Nephron (organoid): ENCODE measurements around the gene SAMMSON.
A peak's percentile ranks its signal among the peaks of the same experiment; 100 is the strongest.

ENCODE experiments used
- H3K27ac Mint-ChIP-seq, 3 experiments: 2 replicates each; pipeline ENCODE4 v1.8.0; 2020; ENCODE audit warnings: mixed read lengths in 3 of 3, mild to moderate bottlenecking in 2 of 3, moderate library complexity in 1 of 3
- H3K27me3 Mint-ChIP-seq: 2 replicates; pipeline ENCODE4 v1.8.0; 2021; ENCODE audit warnings: low read depth, mild to moderate bottlenecking, moderate library complexity, mixed read lengths
- H3K36me3 Mint-ChIP-seq: 2 replicates; pipeline ENCODE4 v1.8.0; 2020; ENCODE audit warnings: low read depth, mixed read lengths
- H3K4me1 Mint-ChIP-seq: 2 replicates; pipeline ENCODE4 v1.8.0; 2020; ENCODE audit warnings: mixed read lengths
- H3K4me3 Mint-ChIP-seq, 3 experiments: 2 replicates each; pipeline ENCODE4 v1.8.0; 2020; ENCODE audit warnings: mild to moderate bottlenecking in 3 of 3, mixed read lengths in 3 of 3, moderate library complexity in 2 of 3
- H3K9me3 Mint-ChIP-seq: 2 replicates; pipeline ENCODE4 v1.8.0; 2020; ENCODE audit warnings: mixed read lengths
- TF ChIP-seq, protein P1 (sequence below), 3 experiments: fragments of 200-600 bp; sonication (generic); IDR thresholded peaks; one replicate each; pipeline ENCODE4 v1.5.0; 2021; ENCODE audit warnings: antibody characterized with exemption in 3 of 3; ENCODE audit not compliant: unreplicated experiment in 3 of 3

SAMMSON gene

DNA sequence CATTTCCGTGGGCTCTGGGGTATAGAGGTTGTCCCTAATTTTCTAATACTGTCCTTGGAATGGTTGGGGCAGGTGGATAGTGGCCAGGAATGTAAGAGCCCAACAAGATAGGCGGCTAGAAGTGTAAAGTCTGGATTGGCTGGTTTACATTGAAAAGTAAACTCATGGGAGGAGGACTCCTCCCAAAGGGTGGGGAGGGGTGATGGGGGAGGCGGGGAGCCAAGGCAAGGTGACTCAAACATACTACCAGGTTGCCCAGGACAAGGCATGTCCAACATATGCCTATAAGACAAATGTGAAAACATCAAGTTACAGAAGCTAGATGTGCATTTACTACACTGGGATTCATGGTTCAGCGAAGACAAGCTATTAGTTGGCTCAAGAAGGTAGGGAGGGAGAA is 14.3 kb upstream of the SAMMSON start:
- peaks cover 2% of the 10 kb centered on the region for H3K9me3 Mint-ChIP-seq

DNA sequence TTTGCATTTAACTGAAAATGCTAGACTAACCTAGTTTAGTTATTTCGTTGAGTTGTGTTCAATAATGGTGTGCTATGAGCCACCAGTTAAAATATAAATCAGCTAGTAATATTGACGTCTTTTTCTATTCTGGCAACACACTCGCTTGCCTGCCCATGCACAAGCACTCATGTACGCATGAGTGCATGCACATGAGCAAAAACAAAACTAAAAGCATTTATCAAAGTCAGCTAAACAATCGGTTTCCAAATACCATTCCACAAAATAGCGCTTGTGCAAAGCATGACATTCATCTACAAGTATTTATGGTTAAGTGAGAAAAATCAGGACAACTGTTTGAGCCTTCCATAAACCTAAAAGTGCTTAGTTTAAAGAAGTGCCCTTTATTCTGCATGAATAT is 13.1 kb upstream of the SAMMSON start:
- peaks cover under 1% of the 10 kb centered on the region for H3K4me1 Mint-ChIP-seq
- TF ChIP-seq, protein P1, sequence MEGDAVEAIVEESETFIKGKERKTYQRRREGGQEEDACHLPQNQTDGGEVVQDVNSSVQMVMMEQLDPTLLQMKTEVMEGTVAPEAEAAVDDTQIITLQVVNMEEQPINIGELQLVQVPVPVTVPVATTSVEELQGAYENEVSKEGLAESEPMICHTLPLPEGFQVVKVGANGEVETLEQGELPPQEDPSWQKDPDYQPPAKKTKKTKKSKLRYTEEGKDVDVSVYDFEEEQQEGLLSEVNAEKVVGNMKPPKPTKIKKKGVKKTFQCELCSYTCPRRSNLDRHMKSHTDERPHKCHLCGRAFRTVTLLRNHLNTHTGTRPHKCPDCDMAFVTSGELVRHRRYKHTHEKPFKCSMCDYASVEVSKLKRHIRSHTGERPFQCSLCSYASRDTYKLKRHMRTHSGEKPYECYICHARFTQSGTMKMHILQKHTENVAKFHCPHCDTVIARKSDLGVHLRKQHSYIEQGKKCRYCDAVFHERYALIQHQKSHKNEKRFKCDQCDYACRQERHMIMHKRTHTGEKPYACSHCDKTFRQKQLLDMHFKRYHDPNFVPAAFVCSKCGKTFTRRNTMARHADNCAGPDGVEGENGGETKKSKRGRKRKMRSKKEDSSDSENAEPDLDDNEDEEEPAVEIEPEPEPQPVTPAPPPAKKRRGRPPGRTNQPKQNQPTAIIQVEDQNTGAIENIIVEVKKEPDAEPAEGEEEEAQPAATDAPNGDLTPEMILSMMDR (IDR thresholded peaks at IDR 0.05; ENCODE audit: unreplicated experiment in 3 of 3): no peak
- H3K9me3 Mint-ChIP-seq: no peaks in the 10 kb centered on the region
- H3K4me3 Mint-ChIP-seq: no peak overlapping the region
- no peaks in the 10 kb centered on the region for H3K36me3 Mint-ChIP-seq
- no peak overlapping the region for H3K27ac Mint-ChIP-seq
- peaks cover 3% of the 10 kb centered on the region for H3K27me3 Mint-ChIP-seq

More for the DNA sequence above, 14.3 kb upstream of the SAMMSON start:
- H3K4me1 Mint-ChIP-seq: no peaks in the 10 kb centered on the region
- no peak overlapping the region for H3K4me3 Mint-ChIP-seq
- no peaks in the 10 kb centered on the region for H3K36me3 Mint-ChIP-seq
- H3K27ac Mint-ChIP-seq: no peak overlapping the region
- H3K27me3 Mint-ChIP-seq: peaks cover 3% of the 10 kb centered on the region
- TF ChIP-seq, protein P1 (IDR thresholded peaks at IDR 0.05; ENCODE audit: unreplicated experiment in 3 of 3): no peak

DNA sequence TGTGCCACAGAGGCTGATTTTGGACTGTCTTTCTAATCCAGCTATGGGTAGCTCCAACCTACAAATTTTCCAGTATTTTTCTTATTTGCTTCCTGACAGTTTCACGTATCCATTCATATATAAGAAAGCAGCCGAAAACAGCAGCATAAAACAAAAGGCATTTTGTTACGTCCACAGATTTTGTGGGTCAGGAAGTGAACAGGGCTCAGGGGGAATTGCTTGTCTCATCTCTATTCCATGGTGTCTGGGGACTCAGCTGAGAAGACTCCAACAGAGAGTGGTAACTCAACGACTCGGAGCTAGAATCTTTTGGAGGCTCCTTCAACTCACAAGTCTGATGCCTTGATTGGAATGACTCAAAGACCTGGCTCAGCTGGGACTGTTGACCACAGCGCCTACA is 11.7 kb upstream of the SAMMSON start:
- peaks cover 4% of the 10 kb centered on the region for H3K4me1 Mint-ChIP-seq
- H3K27me3 Mint-ChIP-seq: peaks cover 3% of the 10 kb centered on the region
- TF ChIP-seq, protein P1 (IDR thresholded peaks at IDR 0.05; ENCODE audit: unreplicated experiment in 3 of 3): no peak
- H3K36me3 Mint-ChIP-seq: no peaks in the 10 kb centered on the region
- H3K9me3 Mint-ChIP-seq: no peaks in the 10 kb centered on the region
- H3K4me3 Mint-ChIP-seq: no peak overlapping the region
- H3K27ac Mint-ChIP-seq: no peak overlapping the region

DNA sequence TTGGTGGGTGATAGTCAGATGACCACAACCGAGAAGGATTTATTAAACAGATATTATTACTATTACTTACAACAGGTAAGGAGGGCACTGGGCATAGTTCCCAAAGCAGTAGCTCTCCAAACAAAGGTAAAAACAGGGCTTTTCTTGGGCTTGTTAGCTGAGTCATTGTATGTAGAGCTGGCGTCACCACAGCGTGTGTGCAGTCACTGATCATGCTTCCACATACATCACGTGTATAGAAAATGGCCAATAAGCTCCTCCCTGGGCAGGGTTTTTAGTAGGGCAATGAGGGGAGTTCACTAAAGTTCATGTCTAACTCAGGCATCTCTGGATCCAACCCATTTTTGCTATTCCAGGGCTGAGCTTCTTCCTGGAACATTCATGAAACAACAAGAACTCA is 5.8 kb upstream of the SAMMSON start:
- TF ChIP-seq, protein P1 (IDR thresholded peaks at IDR 0.05; ENCODE audit: unreplicated experiment in 3 of 3): no peak
- H3K36me3 Mint-ChIP-seq: no peaks in the 10 kb centered on the region
- H3K27ac Mint-ChIP-seq: no peak overlapping the region
- no peak overlapping the region for H3K4me3 Mint-ChIP-seq
- H3K4me1 Mint-ChIP-seq: peaks cover 29% of the 10 kb centered on the region
- H3K27me3 Mint-ChIP-seq: peaks cover 3% of the 10 kb centered on the region
- no peaks in the 10 kb centered on the region for H3K9me3 Mint-ChIP-seq

DNA sequence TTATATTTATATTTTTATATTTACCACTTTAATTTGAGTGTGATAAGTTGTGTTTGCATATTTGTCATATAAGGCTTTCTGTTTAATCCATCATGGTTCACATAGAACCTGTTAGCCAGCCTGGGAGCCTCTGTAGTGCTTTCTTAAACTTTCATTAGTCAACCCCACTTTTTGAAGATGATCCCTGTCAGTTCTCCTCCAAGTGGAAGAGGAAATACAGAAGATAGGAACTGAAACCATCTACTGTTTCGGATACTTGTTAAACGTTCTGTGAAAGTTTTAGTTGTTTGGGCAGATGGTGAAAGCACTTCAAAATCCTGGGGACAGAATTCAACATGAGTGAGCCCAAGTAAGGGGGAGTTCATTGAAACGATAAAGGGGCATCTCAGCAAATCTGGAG is 4.6 kb upstream of the SAMMSON start:
- no peaks in the 10 kb centered on the region for H3K36me3 Mint-ChIP-seq
- H3K27ac Mint-ChIP-seq: no peak overlapping the region
- H3K27me3 Mint-ChIP-seq: no peaks in the 10 kb centered on the region
- no peak overlapping the region for H3K4me3 Mint-ChIP-seq
- peaks cover 38% of the 10 kb centered on the region for H3K4me1 Mint-ChIP-seq
- TF ChIP-seq, protein P1 (IDR thresholded peaks at IDR 0.05; ENCODE audit: unreplicated experiment in 3 of 3): no peak
- no peaks in the 10 kb centered on the region for H3K9me3 Mint-ChIP-seq

DNA sequence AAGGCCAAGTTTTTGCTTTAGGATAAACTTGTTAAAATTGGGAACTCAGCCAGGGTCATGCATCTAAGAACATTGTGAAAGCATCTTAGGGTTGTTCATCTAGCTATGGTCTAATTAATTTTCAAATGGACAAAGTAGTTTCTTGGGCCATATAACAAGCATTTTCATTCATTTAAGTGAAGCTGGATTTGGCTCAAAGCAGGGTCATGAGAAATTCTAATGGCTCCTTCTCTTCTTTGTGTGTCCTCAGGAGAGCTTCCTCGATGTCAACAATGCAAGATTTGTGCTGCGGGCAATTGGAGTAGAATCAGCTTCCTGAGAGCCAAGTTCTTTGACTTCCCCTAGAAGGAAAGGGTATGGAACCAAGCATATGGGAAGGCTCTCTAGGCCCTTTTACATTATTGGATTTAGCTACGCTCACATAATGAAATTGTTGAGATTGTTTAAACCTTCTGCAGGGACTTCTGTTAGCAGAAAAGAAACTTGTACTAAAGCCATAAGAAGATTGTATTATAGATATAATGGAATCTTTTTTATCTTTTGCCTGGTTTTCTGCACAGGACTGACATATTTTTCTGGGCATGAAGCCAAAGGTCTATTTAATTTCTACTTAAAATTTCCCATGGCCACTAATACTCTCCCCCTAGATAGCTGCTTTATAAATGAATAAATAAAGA is 1.8 kb upstream of the SAMMSON start:
- peak overlapping the region in 1 of 3 experiments; percentile 7 for H3K4me3 Mint-ChIP-seq
- H3K4me1 Mint-ChIP-seq: peaks cover 48% of the 10 kb centered on the region
- H3K9me3 Mint-ChIP-seq: no peaks in the 10 kb centered on the region
- no peaks in the 10 kb centered on the region for H3K27me3 Mint-ChIP-seq
- TF ChIP-seq, protein P1 (IDR thresholded peaks at IDR 0.05; ENCODE audit: unreplicated experiment in 3 of 3): no peak
- H3K36me3 Mint-ChIP-seq: no peaks in the 10 kb centered on the region
- peak overlapping the region; percentile 87 to 91 (median 89) for H3K27ac Mint-ChIP-seq
